Adipocyte (in vitro differentiated cells): ENCODE results near the gene SLC16A9.
"Not testable (repeated sequence)": the region's sequence is repeated elsewhere in the genome, so short reads cannot be mapped to it uniquely, and the experiment has no call there.

ENCODE experiments used
- DNase-seq: peaks from one replicate; pipeline ENCODE4 v3.0.0-alpha.2; 2015; ENCODE audit warnings: low read depth
- H3K27me3 ChIP-seq: replicated peaks from 2 replicates; pipeline ENCODE4 v1.7.0; 2013; ENCODE audit warnings: mild to moderate bottlenecking, low read length, moderate library complexity; ENCODE audit not compliant: control insufficient read depth, insufficient read depth
- H3K36me3 ChIP-seq: 2 replicates; pipeline ENCODE4 v1.7.0; 2013; ENCODE audit warnings: low read length, mild to moderate bottlenecking, moderate library complexity; ENCODE audit not compliant: control insufficient read depth, insufficient read depth, severe bottlenecking
- H3K4me1 ChIP-seq: 2 replicates; pipeline ENCODE4 v1.7.0; 2013; ENCODE audit warnings: mild to moderate bottlenecking, low read length, moderate library complexity; ENCODE audit not compliant: control insufficient read depth, insufficient read depth
- H3K4me3 ChIP-seq: 2 replicates; pipeline ENCODE4 v1.7.0; 2013; ENCODE audit warnings: mild to moderate bottlenecking, low read length, moderate library complexity
- H3K9ac ChIP-seq: 2 replicates; pipeline ENCODE4 v1.7.0; 2013; ENCODE audit warnings: mild to moderate bottlenecking, low read length, moderate library complexity
- H3K9me3 ChIP-seq: 2 replicates; pipeline ENCODE4 v1.7.0; 2013; ENCODE audit warnings: mild to moderate bottlenecking, low read length, moderate library complexity; ENCODE audit not compliant: control insufficient read depth

SLC16A9 gene, protein sequence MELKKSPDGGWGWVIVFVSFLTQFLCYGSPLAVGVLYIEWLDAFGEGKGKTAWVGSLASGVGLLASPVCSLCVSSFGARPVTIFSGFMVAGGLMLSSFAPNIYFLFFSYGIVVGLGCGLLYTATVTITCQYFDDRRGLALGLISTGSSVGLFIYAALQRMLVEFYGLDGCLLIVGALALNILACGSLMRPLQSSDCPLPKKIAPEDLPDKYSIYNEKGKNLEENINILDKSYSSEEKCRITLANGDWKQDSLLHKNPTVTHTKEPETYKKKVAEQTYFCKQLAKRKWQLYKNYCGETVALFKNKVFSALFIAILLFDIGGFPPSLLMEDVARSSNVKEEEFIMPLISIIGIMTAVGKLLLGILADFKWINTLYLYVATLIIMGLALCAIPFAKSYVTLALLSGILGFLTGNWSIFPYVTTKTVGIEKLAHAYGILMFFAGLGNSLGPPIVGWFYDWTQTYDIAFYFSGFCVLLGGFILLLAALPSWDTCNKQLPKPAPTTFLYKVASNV

DNA sequence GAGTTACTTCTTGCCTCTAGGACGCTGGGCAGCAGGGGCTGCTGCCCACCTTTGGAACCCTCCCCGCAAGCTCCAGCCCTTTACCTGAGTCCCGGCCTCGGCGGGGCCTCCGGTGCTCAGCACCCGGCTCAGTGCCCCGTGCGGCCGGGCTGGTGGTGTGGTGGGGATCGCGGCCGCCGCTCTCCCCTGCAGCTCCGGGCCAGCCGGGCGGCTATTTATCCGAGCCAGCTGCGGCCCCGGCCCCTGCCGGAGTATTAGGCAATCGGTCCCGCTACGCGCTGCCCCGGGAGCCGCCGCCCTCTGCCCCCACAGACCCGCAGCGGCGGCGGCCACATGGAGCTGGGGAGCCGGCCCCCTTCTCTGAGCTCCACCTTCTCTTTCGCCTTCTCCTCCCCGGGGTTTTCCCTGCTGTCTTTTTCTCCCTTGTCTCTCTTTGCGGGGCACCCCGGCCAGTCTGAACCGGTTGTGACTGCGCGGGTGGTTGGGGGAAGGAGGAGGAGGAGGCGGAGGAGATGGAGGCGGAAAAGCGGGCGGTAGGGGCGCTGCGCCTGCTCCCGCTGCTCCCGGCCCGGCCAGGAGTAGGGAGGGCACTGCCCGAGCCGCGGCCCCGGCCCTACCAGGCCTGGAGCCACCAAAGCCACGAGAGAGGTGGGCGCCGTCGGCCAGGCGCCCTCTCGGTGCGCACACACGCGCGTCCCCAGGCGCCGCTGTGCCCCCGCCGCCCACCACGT lies at the start of gene SLC16A9:
SLC16A9 (minus strand) TSS at position 456 of the 731 bp plus-strand sequence. CDS start 25,559 bp downstream, outside the sequence.
- Histone ChIP-seq H3K27me3 (peaks cover 29% of the 10 kb centered on the region), H3K9me3 (no peaks in the 10 kb centered on the region), H3K4me1 (peaks cover 8% of the 10 kb centered on the region), H3K9ac (peak within 1 kb of the TSS; percentile 67), H3K36me3 (no peaks in the 10 kb centered on the region), H3K4me3 (peak within 1 kb of the TSS; percentile 82)
- peak; percentile 52 for DNase-seq

DNA sequence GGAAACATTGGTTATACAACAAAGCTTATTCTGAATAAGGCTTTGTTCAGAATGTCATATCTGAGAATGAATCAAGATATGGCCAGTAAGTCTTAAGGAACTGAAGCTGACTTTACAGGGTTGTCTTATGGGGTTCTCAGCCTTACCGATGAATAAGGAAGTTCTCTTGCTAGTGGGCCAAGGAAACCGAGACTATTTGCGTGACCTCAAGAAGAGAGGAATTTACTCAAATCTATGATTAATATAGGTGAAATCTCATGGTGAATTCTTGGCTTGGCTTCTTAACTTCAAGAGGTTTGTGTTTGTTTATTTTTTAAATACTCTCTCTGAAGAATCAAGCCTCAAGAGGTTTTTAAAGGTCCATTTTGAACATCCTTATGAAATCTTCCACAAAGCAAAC lies 48.3 kb upstream of the SLC16A9 start:
- Histone ChIP-seq H3K9me3 (no peaks in the 10 kb centered on the region), H3K4me1 (no peaks in the 10 kb centered on the region), H3K4me3 (no peak overlapping the region), H3K36me3 (no peaks in the 10 kb centered on the region), H3K27me3 (peaks cover 5% of the 10 kb centered on the region), H3K9ac (no peak overlapping the region)
- DNase-seq, result peak; percentile 10

DNA sequence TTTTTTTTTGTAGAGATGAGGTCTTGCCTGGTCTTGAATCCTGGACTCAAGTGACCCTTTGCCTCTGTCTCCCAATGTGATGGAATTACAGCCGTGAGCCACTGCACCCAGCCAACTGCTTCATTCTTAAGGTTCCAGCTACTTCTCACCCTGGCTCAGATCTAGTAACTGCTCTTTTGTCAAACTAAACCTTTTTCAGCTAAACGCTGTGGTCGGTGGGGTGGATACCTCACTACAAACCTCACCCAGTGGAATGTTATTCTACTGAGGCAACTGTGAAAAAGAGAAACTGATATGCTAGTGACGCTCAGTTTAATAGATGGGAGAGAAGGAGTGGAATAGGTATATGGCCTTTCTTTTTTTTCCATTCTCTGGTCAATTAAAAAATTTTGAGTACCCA lies 45.3 kb upstream of the SLC16A9 start:
- DNase-seq, result no peak
- H3K4me3 ChIP-seq, result no peak overlapping the region

DNA sequence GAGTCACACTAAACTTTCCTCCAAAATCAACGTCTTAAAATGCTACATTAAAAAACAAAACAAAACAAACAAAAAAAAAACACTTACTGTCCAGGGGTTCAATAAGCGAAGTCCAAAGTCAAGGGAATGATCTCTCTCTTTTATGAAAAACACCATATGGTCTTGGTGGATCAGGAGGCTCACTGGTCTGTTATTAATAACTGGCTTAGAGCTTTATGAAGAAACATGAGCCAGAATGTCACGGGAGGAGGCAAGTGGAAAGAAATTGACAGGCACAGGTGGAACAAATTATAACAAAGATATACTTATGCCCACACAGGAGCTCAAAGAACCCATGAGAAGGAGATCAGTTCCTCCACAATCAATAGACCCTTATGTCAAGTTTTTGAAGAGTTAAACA lies 43.6 kb upstream of the SLC16A9 start, which contains the start of gene MRLN:
MRLN (minus strand) TSS at position 189 of the 400 bp plus-strand sequence.
- Histone ChIP-seq H3K4me3 (no peak within 1 kb of the TSS), H3K27me3 (no peaks in the 10 kb centered on the region), H3K9ac (no peak within 1 kb of the TSS), H3K36me3 (no peaks in the 10 kb centered on the region), H3K4me1 (peaks cover 7% of the 10 kb centered on the region), H3K9me3 (no peaks in the 10 kb centered on the region)
- DNase-seq, result no peak

More for the DNA sequence above, 45.3 kb upstream of the SLC16A9 start:
- Histone ChIP-seq H3K36me3 (no peaks in the 10 kb centered on the region), H3K9ac (no peak overlapping the region), H3K27me3 (no peaks in the 10 kb centered on the region), H3K9me3 (no peaks in the 10 kb centered on the region), H3K4me1 (peaks cover 7% of the 10 kb centered on the region)

DNA sequence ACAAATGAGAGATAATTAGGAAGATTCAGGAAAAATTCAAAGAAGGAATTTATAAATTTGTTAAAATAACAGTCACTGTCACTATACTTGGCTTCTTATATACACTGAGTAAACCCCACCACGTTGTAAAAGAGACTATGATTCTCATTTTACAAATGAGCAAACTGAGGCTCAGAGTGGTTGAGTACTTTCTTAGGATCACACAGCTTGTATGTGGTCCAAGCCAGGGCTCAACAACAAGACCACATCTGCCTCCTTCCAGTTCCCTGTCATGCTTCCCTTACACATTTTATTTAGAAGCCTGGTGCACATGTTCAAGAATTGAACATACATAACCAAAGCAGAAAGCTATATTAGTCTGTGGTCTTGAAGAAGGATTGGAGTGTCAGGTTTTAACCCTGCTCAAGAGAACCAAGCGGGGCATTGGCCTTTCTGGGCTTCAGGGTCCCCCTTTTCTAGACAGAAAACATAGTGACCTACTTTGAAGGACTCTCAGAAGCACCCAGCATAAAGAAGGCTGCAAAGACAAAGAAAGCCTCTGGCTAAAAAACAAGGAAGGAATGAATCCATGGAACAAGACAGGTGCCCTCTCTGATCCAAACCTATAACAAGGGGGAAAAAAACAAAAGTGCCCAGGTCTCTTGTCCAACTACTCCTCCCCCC lies 42.8 kb upstream of the SLC16A9 start:
- no peak for DNase-seq
- no peaks in the 10 kb centered on the region for H3K9me3 ChIP-seq
- no peak overlapping the region for H3K9ac ChIP-seq
- H3K36me3 ChIP-seq, result no peaks in the 10 kb centered on the region
- H3K27me3 ChIP-seq, result peaks cover 3% of the 10 kb centered on the region
- peaks cover 7% of the 10 kb centered on the region for H3K4me1 ChIP-seq
- H3K4me3 ChIP-seq, result no peak overlapping the region

DNA sequence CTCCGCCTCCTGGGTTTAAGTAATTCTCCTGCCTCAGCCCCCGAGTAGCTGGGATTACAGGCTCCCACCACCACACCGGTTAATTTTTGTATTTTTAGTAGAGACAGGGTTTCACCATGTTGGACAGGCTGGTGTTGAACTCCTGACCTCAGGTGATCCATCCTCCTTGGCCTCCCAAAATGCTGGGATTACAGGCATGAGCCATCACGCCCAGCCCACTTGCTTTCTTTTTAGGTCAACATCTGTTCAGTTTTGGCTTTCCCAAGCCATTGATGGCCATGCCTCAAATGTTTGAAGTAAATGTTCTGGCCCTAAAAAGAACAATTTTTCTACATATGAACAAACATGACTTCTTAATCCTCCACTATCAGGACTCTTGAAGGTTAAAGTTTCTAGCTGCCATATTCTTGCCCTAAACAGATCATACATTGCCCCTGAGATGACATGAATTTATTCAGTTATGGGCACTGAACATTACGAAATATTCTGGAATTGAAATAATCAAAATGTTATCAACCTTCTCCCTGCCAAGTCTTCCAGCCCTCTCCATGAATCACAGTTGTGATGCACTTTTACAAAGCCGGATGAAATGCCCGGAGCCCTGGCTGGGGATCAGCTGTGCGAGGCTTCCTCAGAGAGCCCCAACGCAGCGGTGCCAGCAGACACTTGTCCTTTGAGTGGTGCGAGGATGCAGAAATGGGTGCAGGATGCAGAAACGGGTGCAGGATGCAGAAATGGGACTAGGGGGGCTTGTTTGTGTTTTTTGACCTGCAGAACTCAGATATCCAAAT lies 40.7 kb upstream of the SLC16A9 start:
- Histone ChIP-seq H3K4me3 (no peak overlapping the region), H3K4me1 (peaks cover 7% of the 10 kb centered on the region), H3K36me3 (no peaks in the 10 kb centered on the region), H3K9me3 (no peaks in the 10 kb centered on the region), H3K27me3 (peaks cover 6% of the 10 kb centered on the region), H3K9ac (no peak overlapping the region)
- DNase-seq, result no peak

DNA sequence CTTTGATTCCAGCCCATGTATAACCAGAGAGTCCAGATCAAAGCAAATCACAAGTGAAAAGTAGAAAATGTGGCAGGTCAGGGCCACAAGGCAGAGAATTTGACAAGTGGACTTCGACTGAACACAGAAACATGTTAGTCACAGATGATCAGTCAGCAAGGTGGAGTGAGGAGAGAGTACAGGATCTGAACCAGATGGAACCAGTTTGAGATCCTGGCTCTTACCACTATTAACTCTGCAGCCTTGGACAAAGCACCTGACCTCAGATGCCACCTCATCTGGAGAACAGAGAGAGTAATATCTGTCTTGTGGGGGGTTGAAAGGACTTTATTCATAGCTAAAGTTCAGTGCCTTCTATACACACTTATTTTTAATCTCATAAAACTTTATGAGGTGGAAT lies 39.2 kb upstream of the SLC16A9 start:
- H3K4me3 ChIP-seq, result no peak overlapping the region
- H3K4me1 ChIP-seq, result peaks cover 7% of the 10 kb centered on the region
- no peaks in the 10 kb centered on the region for H3K9me3 ChIP-seq
- DNase-seq, result no peak
- peaks cover 6% of the 10 kb centered on the region for H3K27me3 ChIP-seq
- H3K36me3 ChIP-seq, result no peaks in the 10 kb centered on the region
- no peak overlapping the region for H3K9ac ChIP-seq

DNA sequence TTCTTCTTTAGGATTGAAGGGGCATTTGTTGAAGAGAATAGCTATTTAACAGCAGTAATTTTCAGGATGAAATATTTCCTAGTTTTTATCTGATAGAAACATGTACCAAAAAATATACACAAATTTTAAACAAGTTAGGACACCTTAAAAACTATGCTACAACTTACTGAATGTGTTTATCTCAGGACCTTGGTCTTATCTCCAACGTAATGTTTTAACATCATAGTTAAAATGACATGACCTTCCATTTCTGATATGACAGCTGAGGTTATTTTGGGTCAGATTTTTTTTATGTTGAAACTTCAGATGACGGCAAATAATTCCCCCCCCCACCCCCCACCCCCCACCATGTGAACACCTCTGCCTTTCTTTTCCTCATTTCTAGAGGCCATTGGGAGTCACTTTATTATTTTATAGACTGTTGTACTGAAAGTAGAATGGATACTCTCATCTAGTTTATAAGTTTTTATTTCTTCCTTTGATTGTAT lies 35.6 kb upstream of the SLC16A9 start:
- peaks cover 6% of the 10 kb centered on the region for H3K27me3 ChIP-seq
- H3K9ac ChIP-seq, result no peak overlapping the region
- no peaks in the 10 kb centered on the region for H3K9me3 ChIP-seq
- peaks cover 1% of the 10 kb centered on the region for H3K4me1 ChIP-seq
- no peaks in the 10 kb centered on the region for H3K36me3 ChIP-seq
- H3K4me3 ChIP-seq, result no peak overlapping the region
- no peak for DNase-seq

DNA sequence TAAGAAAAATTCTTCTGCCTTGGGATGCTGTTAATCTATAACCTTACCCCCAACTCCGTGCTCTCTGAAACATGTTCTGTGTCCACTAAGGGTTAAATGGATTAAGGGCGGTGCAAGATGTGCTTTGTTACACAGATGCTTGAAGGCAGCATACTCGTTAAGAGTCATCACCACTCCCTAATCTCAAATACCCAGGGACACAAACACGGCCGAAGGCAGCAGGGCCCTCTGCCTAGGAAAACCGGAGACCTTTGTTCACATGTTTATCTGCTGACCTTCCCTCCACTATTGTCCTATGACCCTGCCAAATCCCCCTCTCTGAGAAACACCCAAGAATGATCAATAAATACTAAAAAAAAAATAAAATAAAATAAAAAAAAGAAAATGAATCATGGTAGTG lies 35.1 kb upstream of the SLC16A9 start:
- DNase-seq, H3K9me3 ChIP-seq, H3K36me3 ChIP-seq: not testable (repeated sequence)

DNA sequence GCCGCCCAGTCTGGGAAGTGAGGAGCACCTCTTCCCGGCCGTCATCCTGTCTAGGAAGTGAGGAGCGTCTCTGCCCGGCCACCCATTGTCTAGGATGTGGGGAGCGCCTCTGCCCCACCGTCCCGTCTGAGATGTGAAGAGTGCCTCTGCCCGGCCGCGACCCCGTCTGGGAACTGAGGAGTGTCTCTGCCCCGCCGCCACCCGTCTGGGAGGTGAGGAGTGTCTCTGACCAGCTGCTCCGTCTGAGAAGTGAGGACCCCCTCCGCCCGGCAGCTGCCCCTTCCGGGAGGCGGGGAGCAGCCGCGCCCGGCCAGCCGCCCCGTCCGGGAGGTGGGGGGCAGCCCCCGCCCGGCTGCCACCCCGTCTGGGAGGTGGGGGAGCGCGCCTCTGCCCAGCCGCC lies 34.5 kb upstream of the SLC16A9 start:
- not testable (repeated sequence) for H3K27me3 ChIP-seq, H3K4me3 ChIP-seq, H3K36me3 ChIP-seq, DNase-seq, H3K4me1 ChIP-seq, H3K9me3 ChIP-seq, H3K9ac ChIP-seq

More for the DNA sequence above, 35.1 kb upstream of the SLC16A9 start:
- not testable (repeated sequence) for H3K4me3 ChIP-seq, H3K9ac ChIP-seq, H3K4me1 ChIP-seq, H3K27me3 ChIP-seq
